Measurements from ENCODE around the gene COMMD7.

Gene COMMD7

DNA sequence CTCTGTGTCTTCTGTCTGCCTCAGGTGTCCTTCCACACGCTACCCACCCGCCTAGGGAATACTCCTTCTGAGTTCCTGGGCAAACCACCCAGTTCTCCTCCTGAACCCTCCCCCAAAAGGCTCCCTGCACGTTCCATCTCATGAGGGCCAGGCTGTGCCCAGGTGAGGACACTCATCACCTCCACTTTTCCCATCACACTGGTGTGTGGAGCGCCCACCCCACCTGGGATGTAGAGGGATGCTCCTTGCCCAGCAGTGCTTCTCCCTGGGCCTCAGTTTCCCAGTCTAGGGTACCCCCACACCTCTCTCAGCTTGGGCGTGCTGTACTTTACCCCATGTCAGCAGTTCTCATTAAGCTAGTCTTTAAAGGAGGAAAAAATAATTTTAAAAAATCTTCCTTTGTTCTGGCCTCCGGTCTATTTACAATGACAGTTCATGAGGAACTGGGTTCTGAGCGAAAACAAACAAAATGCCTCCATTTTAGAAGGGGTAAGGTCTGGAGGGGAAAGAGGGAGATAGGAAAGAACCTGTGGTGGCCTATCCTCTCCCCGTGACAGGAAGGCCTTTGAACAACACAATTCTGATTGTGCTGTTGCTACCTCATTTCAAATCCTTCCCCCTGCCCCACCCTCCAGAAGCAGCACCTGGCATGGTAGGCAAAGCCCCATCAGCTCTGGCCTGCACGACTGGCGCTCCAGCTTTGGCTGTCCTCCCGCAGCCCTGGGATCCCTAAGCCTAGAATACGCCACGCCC, 67.9 kb downstream of the COMMD7 start:
- DNase-seq (ENCODE audit: low spot score): no peak

DNA sequence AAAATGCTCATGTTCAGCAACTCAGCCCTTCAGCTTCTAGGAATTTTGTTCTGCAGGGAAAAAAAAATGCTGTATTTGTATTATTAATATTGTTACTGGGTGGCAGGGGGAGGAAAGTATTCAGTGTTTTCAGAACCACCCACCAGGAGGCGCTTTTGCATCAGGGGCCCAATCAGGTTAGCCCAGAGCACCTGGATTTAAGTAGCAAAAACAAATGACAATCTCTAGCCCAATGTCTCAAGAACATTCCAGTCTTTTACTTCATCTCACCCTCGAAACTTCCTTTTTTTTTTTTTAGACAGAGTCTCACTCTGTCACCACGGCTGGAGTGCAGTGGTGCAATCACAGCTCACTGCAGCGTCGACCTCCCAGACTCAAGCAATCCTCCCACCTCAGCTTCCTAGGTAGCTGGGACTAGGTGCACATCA, 68.9 kb downstream of the COMMD7 start:
- DNase-seq (ENCODE audit: low spot score): peak; percentile 79

DNA sequence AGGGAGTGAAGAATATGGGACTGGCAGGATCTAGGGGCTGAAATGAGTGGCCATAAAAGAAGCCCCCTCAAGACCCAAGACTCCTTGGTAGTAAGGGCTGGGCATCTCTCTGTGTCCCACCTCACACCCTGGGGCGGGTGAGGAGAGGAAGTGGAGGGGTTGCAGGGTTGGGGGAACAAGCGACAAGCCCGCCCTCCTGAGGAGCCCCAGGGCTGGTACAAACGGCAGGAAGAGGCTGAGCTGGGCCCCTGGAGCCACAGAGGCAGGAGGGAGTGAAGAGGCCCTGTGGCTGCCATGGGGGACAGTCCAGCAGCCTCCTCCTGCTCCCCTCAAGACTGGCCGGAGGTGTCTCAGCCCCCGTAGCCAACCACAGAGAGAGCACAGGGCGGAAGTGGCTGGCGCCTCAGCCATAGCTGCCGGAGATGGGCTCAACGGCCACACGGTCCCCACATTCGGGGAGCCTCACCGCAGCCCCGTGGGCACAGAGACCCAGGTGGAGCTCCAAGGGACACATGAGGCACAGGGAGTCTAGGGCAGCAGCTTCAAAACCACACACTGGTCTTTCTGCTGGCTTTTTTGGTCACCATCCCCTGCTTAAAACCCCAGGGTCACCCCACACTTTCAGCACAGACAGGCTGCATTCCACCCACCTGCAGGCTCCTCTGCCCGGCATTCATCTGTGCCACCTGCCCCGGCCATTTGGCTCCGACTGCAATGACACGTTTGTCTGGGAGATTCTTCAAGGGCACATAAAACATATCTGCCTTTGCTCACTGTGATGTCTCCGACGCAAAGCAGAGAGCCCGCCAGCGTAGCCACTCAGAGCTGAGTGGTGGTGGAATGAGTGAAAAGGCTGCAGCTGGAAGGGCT, 70.0 kb downstream of the COMMD7 start:
- no peak for DNase-seq (ENCODE audit: low spot score)

DNA sequence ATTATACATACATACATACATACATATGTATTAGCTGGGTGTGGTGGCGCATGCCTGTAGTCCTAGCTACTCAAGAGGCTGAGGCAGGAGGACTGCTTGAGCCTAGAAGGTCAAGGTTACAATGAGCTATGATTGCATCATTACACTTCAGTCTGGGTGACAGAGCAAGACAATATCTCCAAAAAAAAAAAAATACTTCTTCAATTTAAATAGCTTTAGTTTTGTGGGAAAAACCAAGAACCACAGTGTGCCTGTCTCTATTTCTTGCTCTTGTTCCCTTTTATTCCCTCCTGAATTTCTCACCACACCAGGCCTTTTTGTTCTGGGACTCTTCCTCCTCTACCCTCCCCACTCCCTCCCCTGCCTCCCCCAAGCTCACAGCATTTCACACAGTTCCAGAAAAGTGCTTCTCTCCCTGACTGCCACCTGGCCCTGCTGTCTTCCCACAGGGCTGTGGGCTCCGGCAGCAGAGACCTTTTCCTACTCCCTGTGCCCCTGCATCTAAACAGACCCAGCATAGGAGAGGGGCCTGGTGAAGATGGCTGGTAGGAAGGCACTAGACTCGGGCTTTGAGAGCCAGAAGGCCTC, 70.8 kb downstream of the COMMD7 start:
- no peak for DNase-seq (ENCODE audit: low spot score)

DNA sequence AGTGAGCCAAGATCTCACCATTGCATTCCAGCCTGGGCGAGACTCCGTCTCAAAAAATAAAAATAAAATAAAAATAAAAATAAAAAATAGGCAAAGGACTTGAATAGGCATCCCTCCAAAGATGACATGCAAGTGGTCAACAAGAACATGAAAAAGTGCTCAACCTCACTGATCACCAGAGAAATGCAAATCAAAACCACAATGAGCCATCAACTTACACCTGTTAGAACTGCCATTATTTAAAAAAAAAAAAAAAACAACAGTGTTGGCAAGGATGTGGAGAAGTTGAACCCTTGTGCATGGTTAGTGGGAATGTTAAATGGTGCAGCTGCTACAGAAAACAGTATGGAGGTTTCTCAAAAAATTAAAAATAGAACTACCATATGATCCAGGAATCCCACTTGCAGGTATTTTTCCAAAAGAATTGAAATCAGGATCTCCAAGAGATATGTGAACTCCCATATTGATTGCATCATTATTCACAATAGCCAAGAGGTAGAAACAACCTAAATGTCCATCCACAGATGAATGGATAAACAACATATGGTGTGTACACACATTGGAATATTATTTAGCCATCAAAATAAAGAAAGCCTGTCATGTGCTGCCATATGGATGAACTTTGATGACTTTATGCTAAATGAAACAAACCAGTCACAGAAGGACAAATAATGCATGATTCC, 72.4 kb downstream of the COMMD7 start:
- no peak for DNase-seq (ENCODE audit: low spot score)

DNA sequence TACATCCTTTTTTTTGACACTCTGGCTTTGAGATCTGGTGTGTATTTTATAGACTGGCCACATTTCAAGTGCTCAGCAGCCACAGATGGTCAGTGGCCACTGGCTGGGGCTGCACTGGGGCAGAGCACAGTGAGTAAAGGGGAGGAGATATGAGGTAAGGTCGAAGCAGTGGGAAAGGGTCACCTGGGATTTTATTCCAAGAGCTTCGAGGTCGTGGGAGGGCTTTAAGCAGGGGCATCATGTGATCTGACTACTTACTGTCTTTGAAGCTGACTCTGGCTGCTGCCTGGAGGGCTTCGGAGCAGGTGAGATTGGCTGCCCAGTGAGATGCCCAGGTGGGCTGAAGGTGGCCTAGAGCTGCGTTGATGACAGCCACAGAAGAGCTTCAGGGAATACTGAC, 76.2 kb downstream of the COMMD7 start:
- DNase-seq (ENCODE audit: low spot score): no peak

DNA sequence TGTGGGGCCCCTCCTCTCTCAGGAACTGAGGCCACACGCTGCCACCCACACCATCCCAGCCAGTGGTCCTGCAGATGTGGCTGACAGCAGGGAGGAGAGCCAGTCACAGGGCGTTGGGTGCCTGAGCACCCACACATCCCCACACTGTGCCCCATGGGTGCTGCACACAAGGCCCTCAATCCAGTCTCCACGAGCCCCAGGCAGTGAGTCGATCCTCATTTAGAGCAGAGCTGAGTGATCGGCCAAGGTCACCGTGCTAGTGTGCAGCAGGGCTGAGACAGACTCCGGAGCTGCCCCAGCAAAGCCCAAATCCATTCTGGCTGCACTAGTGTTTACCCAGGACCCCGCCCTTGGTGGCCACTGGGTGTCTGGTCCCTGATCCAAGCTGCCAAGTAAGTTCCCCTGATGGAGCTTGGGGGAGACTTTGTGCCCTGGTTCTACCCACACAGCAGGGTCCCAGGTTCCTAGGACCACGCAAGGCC, 78.5 kb downstream of the COMMD7 start:
- DNase-seq (ENCODE audit: low spot score): no peak

DNA sequence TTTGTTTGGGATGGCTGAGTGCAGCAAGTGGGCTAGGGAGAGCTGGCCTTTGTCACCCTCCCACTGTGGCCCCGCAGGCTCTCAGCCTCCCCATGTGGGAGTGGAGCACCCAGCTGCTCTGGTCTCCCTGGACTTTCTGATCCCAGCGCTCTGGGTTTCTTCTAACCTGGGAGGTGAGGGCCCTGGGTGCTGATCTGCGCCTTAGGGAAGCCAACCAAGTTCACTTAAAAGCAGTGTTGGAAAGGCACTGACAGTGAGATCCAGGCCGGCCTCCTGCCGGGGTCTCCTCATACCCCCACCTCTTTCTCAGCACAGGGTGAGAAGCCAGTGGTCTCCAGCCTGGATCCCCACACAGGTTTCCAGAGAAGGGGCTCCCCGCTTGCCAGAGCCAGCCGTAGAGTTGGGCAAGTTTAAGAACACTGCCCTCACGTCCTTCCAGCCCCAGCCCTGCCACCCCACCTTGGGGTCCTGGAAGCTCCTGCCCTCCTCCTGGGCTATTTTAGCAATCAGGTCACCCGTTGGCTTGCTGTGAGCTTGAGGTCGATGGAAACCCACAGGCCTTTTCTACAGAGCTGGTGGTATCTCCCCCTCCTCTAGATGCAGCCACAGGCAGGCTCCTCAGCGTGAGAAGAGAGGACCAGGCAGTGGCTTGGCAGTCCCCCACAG, 79.1 kb downstream of the COMMD7 start:
- no peak for DNase-seq (ENCODE audit: low spot score)

DNA sequence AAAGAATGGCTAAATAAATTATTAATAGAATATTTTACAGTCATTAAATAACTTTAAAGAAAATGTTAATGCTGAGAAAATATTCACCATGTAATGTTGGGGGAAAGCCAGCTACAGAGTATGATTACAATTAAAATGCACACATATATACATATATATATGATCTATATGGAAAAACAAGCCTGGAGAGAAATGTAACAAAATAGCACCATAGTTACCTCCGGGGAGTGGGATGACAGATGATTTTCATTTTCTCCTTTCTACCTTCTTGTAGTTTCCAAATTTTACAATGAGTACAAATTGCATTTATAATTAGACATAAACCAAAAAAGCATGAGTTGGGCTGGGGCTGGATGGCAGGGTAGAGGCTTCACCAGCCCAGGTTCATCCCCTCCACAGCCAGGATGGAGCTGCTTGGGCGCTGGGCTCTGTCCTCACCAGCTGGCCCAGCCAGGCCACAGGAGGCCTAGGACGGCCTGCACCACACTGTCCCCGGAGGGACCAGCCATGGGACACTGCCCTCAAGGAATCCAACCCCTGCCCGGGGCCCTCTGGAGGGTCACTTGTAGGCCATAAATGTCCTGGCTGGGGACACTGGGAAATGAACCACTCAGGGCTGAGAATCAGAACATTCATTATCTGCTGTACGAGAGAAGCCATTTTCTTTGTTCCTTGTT, 79.8 kb downstream of the COMMD7 start:
- DNase-seq (ENCODE audit: low spot score): no peak

DNA sequence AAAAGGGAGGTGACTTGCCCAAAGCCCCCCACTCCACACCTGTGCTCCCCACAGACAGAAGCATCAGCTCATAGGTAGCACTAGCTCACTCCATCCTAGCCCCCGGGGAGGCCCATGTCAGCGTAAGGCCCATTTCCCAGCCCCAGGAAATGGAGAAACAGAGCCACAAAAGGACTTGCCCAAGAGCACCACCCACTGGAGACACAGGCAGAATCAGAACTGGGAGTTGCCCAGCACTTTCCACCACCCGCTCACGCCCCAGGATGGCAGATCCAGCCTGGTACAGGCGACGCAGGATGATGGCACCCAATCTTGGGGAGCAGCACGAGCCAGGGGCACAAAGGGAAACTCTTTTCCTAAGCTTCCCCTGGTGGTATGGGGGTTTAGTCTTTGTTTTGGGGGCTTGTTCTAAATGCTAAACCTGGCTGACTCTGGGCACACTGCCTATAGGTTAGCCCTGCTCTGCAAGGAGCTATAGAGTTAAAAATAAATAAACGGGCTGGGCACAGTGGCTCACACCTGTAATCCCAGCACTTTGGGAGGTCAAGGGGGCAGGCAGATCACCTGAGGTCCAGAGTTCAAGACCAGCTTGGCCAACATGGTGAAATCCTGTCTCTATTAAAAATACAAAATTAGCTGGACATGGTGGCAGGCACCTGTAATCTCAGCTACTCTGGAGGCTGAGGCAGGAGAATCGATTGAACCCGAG, 81.3 kb downstream of the COMMD7 start:
- DNase-seq (ENCODE audit: low spot score): no peak

DNA sequence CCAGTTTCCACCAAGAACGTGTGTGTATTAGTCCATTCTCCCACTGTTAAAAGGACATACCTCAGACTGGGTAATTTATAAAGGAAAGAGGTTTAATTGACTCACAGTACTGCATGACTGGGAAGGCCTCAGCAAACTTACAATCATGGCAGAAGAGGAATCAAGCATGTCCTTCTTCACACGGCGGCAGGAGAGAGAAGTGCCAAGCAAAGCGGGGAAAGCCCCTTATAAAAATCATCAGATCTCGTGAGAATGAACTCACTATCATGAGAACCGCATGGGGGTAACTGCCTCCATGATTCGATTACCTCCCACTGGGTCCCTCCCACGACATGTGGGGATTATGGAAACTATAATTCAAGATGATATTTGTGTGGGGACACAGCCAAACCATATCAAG, 82.6 kb downstream of the COMMD7 start:
- no peak for DNase-seq (ENCODE audit: low spot score)

DNA sequence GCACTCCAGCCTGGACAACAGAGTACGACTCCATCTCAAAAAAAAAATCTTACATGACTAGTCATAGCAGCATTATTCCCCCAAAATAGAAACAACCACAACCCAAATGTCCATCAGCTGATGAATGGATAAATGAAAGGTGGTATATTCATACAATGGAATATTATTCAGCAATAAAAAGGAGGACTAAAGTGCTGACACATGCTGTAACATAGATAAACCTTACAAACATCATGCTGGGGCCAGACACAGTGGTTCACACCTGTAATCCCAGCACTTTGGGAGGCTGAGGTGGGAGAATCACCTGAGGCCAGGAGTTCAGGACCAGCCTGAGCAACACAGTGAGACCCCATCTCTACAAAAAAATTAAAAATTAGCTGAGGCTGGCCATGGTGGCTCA, 86.4 kb downstream of the COMMD7 start:
- no peak for DNase-seq (ENCODE audit: low spot score)

DNA sequence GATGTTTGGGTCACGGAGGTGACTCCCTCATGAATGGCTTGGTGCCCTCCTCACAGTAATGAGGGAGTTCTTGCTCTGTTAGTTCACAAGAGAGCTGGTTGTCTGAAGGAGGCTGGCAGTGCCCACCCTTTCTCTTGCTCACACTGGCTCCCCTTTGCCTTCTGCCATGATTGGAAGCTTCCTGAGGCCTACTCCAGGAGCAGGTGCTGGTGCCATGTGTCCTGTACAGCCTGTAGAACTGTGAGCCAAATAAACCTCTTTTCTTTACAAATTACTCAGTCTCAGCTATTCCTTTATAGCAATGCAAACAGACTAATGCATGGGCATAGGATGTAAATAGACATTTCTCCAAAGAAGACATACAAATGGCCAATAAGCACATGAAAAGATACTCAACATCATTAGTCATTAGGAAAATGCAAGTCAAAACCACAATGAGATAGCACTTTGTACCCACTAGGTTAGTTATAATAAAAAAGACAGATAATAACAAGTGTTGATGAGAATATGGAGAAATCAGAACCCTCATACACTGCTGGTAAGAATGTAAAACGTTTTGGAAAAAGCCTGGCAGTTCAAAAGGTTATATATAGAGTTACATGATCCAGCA, 87.3 kb downstream of the COMMD7 start:
- no peak for DNase-seq (ENCODE audit: low spot score)

DNA sequence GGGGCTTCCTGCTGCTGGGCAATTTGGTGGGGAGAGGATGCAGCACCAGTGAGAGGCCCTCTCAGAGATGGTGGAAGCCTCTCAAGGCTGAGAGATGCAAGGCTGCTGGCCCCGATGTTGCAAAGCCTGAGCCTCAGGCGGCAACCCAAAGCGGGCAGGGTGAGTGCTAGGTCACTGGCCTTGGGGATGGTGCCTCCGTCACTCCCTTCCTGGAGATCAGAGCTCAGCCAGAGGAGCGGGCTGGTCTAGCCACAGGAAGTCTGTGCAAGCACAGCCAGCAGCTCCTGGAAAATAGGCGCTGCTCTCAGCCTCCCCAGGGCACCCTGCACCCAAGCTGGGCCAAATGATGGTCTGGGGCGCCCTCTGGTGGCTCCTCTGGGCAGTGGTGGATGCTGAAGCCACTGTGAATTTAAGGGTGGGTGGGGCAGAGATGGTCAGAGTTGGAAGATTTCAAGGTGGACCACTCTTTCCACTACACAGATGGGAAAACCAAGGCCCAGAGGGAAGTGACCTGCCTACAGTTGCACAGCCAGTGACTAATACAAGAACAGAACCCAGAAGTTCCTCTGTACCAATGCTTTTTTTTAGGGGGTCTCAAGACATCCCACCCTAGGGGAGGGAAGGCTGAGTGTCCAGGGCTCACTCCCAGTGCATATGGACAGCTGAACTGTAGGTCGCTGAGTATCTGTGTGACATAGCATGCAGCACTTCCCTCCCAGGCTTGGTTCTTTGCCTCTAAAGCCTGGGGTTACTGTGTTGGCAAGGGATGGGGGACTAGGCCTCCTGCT, 90.3 kb downstream of the COMMD7 start:
- peak; percentile 92 for DNase-seq (ENCODE audit: low spot score)
